ENCODE data around the gene ING4.

GRCh38 chr12:6605421-6606330 is 57.2 kb downstream of the ING4 start:
- TF ChIP-seq TCF4 (CRISPR knock-in tag; IDR thresholded peaks at IDR 0.05; ENCODE audit: borderline replicate concordance): no peak
- no peak for TF ChIP-seq ZNF8 (CRISPR knock-in tag; IDR thresholded peaks at IDR 0.05)
- no peak for TF ChIP-seq ZC3H10 (CRISPR knock-in tag; IDR thresholded peaks at IDR 0.05)

All from SK-N-SH treated with all-trans-retinoic acid at 6 μM for 48 hours (cell line).